ENCODE results near the gene RPS6KB1.
"Not testable (repeated sequence)": the region's sequence is repeated elsewhere in the genome, so short reads cannot be mapped to it uniquely, and the experiment has no call there.

The RPS6KB1 gene

DNA sequence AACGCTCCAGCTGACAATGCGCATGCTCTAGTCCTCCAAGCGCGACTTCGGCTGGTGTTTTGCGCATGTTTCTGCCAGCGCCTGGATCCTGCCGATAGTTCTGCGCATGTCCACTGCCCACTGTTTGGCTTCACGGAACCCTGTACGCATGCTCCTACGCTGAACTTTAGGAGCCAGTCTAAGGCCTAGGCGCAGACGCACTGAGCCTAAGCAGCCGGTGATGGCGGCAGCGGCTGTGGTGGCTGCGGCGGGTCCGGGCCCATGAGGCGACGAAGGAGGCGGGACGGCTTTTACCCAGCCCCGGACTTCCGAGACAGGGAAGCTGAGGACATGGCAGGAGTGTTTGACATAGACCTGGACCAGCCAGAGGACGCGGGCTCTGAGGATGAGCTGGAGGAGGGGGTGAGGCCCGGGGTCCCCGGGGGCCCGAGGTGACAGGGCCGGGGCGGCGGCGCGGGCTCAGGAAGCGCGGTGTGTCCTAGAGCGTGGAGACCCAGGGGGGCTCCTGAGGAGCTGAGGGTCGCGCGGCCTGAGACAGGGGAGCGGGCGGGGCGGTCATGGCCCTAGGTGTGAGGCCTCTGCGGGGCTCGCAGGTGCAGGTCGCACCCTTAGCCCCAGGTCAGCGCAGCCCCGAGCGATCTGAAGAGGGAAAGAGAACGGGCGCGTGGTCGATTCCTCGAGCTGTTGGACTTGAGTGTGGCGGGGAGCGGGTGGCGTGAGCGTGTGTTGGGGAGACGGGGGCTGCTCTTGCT is at the start of gene RPS6KB1, which contains the start of gene TUBD1:
TSS of gene RPS6KB1 (plus strand) at position 198 of the 752 bp plus-strand sequence. CDS start at position 262, 64 bp downstream.
TSS of gene TUBD1 (minus strand) at position 20 of the 752 bp plus-strand sequence. CDS start 1,941 bp downstream, outside the sequence.
- peak; percentile 95 to 97 (median 96) for DNase-seq (ENCODE audit: low read depth in 2 of 3, low spot score in 1 of 3)

GRCh38 chr17:59844884-59845594 is 47.9 kb upstream of the RPS6KB1 start:
- no peak for DNase-seq (ENCODE audit: low read depth in 2 of 3, low spot score in 1 of 3)

DNA sequence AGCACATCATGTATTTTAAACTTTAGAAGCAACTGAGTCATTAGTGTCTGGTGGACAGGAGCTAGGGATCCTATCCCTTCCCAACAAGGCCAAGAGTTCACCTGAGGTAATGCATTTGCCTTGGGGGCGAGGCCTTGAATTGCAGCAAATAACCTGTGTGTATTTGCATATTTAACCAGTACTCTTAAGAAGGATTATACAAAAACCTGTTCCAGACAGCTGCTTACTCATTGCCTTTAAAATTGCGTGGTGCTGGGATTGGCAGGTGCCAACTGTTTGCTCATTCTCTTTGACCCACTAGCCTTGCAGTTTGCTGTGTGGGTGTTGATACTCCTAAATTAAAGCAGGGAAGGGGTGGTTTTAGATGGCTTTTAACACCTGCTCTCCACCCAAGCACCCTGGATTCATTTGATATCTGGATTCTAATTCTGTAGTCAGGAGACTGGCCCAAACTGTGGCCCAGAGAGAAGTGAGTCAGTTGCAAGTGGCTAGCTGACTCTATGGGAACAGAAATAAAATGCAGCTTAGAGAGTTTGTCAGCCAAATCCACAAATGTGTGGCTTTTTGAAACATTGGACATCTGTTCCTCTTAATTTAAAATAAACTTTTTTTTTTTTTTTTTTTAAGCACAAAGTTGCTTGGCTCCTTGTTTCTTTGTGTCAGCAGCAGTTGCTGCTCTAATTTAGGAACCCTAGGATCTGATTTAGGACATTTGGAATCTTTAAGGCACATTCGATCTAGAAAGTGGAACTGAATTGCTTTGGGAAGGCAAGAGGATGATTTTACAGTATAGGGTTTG is 47.1 kb upstream of the RPS6KB1 start:
- DNase-seq (ENCODE audit: low read depth in 2 of 3, low spot score in 1 of 3) = no peak

GRCh38 chr17:59846394-59847165 is 46.3 kb upstream of the RPS6KB1 start:
- no peak for DNase-seq (ENCODE audit: low read depth in 2 of 3, low spot score in 1 of 3)

DNA sequence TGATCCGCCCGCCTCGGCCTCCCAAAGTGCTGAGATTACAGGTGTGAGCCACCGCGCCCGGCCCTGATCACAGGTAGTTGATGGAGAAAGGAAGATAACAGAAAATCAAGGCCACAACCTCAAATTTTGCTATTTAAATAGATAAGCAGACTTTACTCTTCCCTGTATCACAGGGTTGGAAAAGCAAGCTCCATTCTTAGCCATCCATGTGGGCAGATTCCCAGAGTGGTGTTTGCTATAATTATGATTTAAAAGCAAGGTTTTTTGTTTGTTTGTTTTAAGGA is 44.6 kb upstream of the RPS6KB1 start:
- no peak for DNase-seq (ENCODE audit: low read depth in 2 of 3, low spot score in 1 of 3)

DNA sequence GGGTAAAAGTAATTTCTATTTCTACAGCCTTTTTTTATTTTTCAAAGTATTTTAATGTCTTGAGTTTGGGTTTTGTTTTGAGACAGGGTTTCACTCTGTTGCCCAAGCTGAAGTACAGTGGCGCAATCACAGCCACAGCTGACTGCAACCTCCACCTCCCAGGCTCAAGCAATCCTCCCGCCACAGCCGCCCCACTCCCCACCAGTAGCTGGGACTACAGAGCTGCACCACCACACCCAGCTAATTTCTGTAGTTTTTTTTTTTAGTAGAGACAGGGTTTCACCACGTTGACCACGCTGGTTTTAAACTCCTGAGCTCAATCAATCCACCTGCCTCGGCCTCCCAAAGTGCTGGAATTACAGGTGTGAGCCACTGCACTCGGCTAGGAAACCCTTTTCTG is 44.1 kb upstream of the RPS6KB1 start:
- DNase-seq (ENCODE audit: low read depth in 2 of 3, low spot score in 1 of 3) = no peak

DNA sequence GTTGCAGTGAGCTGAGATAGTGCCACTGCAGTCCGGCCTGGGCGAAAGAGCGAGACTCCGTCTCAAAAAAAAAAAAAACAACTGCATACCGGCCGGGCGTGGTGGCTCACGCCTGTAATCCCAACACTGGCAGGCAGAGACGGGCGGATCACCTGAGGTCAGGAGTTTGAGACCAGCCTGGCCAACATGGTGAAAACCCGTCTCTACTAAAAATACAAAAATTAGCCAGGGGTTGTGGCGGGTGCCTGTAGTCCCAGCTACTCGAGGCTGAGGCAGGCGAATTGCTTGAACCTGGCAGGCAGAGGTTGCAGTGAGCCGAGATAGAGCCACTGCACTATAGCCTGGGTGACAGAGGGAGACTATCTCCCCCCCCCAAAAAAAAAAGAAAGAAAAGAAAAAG is 42.6 kb upstream of the RPS6KB1 start:
- DNase-seq (ENCODE audit: low read depth in 2 of 3, low spot score in 1 of 3) = not testable (repeated sequence)

GRCh38 chr17:59851439-59852375 is 41.2 kb upstream of the RPS6KB1 start:
- no peak for DNase-seq (ENCODE audit: low read depth in 2 of 3, low spot score in 1 of 3)

DNA sequence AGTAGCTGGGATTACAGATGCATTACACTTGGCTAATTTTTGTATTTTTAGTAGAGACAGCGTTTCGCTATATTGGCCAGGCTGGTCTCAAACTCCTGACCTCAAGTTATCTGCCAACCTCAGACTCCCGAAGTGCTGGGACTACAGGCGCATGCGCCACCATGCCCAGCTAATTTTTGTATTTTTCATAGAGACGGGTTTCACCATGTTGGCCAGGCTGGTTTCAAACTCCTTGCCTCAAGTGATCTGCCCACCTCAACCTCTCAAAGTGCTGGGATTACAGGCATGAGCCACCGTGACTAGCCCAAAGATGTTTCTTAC is 40.1 kb upstream of the RPS6KB1 start:
- DNase-seq (ENCODE audit: low read depth in 2 of 3, low spot score in 1 of 3) = not testable (repeated sequence)

DNA sequence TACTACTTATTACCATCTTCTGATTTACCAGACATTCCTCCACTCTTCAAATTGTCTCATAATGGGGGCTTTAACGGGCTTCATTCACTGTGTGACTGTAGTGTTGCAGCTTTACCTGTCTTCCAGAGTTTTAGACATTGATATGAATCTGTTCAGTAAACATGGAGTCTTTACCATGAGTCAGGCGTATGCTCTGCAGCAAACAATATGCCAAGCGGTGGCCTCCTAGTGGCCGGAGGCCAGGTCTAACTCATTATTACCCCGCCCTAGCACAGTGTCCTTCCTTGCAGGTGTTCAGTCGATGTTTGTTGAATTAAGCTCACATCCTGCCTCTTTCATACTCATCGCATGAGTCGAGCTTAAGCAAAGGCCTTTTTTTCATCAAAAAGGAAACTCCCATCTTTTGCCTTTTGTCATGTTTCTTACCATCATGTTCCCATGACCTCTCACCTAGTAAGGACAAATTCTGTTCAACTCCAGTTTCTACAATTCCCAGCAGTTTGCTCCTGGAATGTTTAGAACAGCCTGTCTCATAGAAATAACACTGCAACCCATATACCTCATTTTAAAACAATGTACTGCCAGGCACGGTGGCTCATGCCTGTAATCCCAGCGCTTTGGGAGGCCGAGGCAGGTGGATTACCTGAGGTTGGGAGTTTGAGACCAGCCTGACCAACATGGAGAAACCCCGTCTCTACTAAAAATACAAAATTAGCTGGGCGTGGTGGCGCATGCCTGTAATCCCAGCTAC is 39.6 kb upstream of the RPS6KB1 start:
- peak in 1 of 3 donors; percentile 52 for DNase-seq (ENCODE audit: low read depth in 2 of 3, low spot score in 1 of 3)

DNA sequence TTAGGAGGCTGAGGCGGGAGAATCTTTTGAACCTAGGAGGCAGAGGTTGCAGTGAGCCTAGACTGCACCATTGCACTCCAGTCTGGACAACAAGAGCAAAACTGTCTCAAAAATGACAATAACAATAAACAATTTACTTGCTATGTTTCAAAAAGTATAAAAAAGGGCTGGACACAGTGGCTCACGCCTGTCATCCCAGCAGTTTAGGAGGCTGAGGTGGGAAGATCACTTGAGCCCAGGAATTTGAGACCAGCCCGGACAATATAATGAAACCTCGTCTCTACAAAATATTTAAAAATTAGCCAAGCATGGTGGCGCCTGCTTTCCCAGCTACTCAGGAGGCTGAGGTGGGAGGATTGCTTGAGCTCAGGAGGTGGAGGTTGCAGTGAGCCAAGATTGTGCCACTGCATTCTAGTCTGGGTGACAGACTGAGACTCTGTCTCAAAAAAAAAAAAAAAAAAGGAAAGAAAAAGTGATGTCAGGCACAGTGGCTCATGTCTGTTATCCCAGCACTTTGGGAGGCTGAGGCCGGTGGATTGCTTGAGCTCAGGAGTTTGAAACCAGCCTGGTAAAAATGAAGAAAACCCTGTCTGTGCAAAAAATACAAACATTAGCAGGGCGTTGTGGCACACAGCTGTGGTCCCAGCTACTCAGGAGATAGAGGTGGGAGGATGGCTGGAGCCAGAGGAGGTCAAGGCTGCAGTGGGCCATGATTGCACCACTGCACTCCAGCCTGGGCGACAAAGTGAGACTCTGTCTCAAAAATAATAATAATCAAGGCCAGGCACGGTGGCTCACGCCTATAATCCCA is 38.8 kb upstream of the RPS6KB1 start:
- not testable (repeated sequence) for DNase-seq (ENCODE audit: low read depth in 2 of 3, low spot score in 1 of 3)

DNA sequence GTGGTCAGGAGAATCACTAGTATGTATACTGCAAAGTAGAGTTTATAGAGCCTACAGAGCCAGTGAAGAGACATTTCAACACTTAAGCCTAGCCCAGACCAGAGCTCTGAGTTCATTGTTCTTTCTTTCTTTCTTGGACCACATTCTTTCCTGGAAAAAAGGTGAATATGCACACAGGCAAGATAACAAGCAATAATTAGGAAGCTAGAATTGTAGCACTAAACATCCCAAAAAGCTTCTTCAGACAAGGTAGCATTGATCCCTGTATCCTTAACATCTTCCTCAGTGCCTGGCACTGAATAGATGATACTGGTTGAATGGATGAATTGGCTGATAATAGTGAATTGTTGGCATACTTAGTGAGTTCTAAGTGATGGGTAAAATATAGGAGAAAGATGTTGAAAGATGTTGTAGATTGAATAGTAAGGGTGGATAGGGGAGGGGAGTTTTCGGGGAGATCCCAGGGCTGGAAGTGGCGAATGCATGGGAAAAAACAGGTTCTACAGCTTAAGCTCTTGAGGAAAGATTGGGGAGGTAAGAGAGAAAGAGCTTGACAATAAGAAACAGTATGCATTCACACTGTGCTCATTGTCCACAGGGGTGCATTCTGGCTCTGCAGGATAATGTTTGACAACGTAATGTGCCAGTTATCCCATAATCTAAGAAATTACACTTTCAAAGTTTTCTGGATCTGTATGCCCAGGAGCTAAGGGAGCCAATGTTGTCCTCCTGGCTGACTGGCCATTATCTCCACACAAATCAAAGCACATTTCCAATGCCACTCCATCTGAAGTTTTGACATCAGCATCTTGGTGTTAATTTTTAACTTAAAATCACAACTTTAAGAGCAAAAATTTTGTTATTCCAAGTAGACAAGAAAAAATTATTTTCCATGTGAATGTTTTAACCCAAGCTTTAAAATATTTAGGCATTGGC is 35.8 kb upstream of the RPS6KB1 start:
- no peak for DNase-seq (ENCODE audit: low read depth in 2 of 3, low spot score in 1 of 3)

- DNase-seq (ENCODE audit: low read depth in 2 of 3, low spot score in 1 of 3) = no peak
These were observed 34.6 kb upstream of the RPS6KB1 start for GRCh38 chr17:59858167-59858816.

DNA sequence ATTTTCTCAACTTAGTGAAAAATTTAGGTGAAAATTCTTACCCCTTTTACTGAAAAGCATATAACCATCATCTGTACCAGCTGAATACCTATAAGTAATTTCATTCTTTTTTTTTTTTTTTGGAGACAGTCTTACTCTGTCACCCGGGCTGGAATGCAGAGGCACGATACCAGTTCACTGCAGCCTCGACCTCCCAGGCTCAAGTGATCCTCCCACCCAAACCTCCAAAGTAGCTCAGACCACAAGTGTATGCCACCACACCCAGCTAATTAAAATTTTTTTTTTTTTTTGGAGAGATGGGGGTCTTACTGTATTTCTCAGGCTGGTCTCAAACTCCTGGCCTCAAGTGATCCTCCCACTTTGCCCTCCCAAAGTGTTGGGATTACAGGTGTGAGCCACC is 34.0 kb upstream of the RPS6KB1 start:
- no peak for DNase-seq (ENCODE audit: low read depth in 2 of 3, low spot score in 1 of 3)

GRCh38 chr17:59859444-59860025 is 33.4 kb upstream of the RPS6KB1 start:
- DNase-seq (ENCODE audit: low read depth in 2 of 3, low spot score in 1 of 3) = no peak

DNA sequence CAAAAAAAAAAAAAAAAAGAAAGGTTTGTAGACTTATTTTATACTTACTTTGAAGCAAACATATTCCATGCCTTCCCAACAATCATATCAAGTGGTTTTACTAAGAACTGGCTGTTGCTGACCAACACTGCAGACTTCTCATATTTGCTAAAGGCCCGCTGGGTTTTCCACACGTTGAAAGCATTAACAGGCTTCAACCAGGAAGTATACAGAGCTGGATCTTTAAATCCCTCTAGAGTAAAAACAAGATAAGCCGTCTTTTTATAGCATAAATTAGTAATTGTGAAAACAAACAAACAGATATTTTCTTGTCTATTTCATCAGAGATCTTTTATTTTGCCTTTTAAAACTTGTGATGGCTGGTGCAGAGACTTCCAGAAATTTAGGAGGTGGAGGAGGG is 29.3 kb upstream of the RPS6KB1 start:
- DNase-seq (ENCODE audit: low read depth in 2 of 3, low spot score in 1 of 3) = no peak

GRCh38 chr17:59869941-59870218 is 23.0 kb upstream of the RPS6KB1 start:
- no peak for DNase-seq (ENCODE audit: low read depth in 2 of 3, low spot score in 1 of 3)
